C1 segment of cervical spinal cord (tissue), 14 donors: Measurements from ENCODE around the gene MSLN.
A peak's percentile ranks its signal among the peaks of the same experiment; 100 is the strongest.
"Not testable (repeated sequence)": the region's sequence is repeated elsewhere in the genome, so short reads cannot be mapped to it uniquely, and the experiment has no call there.

Experiments
- DNase-seq, 14 donors: peaks; one replicate each; lab custom pipeline; 2025; lab: John Stamatoyannopoulos, UW

MSLN gene

GRCh38 chr16:774086-775001 lies 13.8 kb downstream of the MSLN start:
- DNase-seq: no peak

- no peak for DNase-seq
Observed at GRCh38 chr16:775236-775796, 14.8 kb downstream of the MSLN start.

- not testable (repeated sequence) for DNase-seq
Observed at GRCh38 chr16:776298-776697, 15.8 kb downstream of the MSLN start.

GRCh38 chr16:776824-777223 lies 16.3 kb downstream of the MSLN start:
- no peak for DNase-seq

- DNase-seq: no peak
Observed at GRCh38 chr16:777826-778225, 17.3 kb downstream of the MSLN start.

GRCh38 chr16:778447-778846 lies 17.9 kb downstream of the MSLN start:
- no peak for DNase-seq

GRCh38 chr16:778909-779527 lies 18.5 kb downstream of the MSLN start:
- no peak for DNase-seq

- no peak for DNase-seq
Observed at GRCh38 chr16:779561-779960, 19.0 kb downstream of the MSLN start.

GRCh38 chr16:780296-780695 lies 19.8 kb downstream of the MSLN start:
- DNase-seq: no peak

- no peak for DNase-seq
Observed at GRCh38 chr16:781346-782010, 20.9 kb downstream of the MSLN start.

- no peak for DNase-seq
Observed at GRCh38 chr16:782258-782657, 21.7 kb downstream of the MSLN start.

GRCh38 chr16:782766-783403 lies 22.4 kb downstream of the MSLN start:
- no peak for DNase-seq

- DNase-seq: no peak
Observed at GRCh38 chr16:783404-784161, 23.0 kb downstream of the MSLN start.

- DNase-seq: no peak
Observed at GRCh38 chr16:784431-784830, 23.9 kb downstream of the MSLN start.

GRCh38 chr16:785563-786535 lies 25.3 kb downstream of the MSLN start:
- DNase-seq: peak in 10 of 14 donors; percentile 7 to 42 (median 21)

GRCh38 chr16:787321-787966 lies 26.9 kb downstream of the MSLN start:
- DNase-seq: no peak

GRCh38 chr16:787978-788398 lies 27.5 kb downstream of the MSLN start, which contains the start of gene RPUSD1:
RPUSD1 (minus strand) TSS chr16:788381; CDS start chr16:787737, 644 bp downstream.
- no peak for DNase-seq

- DNase-seq: peak; percentile 14 to 97 (median 82)
Observed at GRCh38 chr16:788399-789126, 28.0 kb downstream of the MSLN start, which contains the start of gene CHTF18. CHTF18 (plus strand) TSS chr16:788620; CDS start chr16:788685, 65 bp downstream.
